KG1 (cell line): ENCODE results near the gene NOTCH1.

ENCODE experiments used
- DNase-seq: peaks from one replicate; lab custom pipeline; 2025; lab: John Stamatoyannopoulos, UW

NOTCH1 gene

DNA sequence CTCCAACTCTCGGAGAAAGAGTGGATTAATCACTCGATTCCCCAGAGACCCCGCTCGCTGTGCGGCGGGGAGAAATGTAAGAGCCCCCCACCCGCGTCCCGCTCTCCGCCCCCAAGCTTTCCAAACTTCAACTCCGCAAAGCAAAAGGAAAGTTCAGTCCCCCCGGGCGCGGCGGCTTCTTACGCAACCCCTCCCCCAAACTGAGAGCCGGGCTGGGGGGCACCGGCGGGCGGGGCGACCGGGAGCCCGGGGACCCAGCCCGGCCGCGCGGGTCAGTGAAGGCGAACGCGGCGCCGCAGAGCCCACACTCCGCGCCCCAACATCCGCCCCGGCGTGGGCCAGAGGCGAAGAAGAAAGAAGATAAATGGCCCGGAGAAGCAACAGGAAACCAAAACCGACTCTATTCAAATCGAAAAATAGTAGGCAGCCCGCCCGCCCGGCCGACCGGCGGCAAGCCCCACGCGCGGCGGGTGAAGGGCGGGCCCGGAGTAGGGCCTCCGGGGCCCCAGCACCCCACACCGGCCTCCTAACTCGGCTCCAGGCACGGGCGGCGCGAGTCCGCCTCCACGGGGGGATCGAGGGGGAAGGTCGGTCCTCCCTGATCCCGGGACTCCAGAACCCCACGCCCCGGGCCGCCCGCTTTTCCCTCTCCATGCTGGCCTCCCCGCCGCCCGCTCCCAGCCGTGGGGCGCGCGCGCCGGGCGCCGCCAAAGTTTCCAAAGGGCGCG, 720 bp downstream of the NOTCH1 start:
- DNase-seq: no peak

DNA sequence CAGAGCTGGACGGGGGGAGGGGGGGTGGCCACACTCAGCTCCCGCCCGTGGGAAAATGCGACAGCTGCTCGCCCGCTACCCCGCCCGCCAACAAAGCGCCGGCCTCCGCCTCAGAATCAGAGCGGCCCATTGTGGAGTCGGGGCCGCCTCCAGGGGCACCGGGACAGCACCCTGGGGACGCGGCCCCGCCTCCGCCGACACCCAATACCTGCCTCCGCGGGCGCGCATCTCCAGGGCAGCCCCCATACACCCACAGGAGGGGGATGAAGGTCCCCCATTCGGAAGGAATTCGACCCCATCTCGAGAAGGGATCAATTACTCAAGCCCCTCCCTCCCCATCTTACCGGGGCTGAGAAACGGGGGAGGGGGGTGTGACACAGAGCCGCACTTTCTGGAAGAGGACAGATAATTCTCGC, 1.3 kb downstream of the NOTCH1 start:
- DNase-seq: peak; percentile 13

DNA sequence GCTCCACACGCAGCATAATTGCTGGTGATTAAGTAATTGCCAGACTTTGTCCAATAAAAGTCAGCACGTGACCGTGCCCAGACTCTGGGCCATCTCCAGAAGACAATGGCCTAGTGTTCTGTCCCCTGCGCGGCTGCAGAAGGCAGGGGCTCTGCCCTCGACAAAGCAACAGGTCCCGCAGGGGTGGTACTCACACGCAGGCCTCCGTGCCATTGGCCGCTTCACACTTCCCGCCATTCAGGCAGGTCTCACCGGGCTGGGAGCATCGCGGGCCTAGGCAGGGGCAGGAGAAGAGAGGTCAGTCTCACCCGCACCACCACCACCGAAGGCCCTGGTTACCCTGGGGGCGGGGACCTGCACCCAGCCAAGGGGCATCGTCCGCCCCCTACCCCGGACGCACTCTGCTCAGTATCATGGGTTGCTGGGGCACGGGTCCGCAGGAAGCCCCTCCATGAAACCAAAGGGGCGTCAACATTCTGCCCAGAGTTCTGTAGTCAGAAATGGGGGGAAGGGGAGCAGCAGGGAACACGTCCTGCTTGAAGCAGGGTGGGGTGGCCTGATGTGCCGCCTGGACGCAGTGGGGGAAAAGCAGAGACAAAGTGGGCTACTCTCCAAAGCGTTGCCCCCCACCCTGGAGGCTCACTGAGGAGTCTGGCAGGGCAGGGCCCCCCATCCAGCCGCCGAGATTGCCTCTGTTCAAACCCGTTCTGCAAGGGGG, 1.9 kb downstream of the NOTCH1 start:
- no peak for DNase-seq

DNA sequence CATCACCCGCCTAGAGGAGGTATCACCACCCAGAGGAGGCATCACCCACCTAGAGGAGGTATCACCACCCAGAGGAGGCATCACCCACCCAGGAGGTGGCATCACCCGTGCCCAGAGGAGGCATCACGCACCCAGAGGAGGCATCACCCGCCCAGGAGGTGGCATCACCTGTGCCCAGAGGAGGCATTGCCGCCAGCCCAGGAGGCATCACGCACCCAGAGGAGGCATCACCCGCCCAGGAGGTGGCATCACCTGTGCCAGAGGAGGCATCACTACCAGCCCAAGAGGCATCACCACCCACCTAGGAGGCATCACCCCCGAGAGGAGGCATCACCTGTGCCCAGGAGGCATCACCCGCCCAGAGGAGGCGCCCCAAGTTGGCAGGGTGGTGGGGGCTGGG, 2.6 kb downstream of the NOTCH1 start:
- no peak for DNase-seq

DNA sequence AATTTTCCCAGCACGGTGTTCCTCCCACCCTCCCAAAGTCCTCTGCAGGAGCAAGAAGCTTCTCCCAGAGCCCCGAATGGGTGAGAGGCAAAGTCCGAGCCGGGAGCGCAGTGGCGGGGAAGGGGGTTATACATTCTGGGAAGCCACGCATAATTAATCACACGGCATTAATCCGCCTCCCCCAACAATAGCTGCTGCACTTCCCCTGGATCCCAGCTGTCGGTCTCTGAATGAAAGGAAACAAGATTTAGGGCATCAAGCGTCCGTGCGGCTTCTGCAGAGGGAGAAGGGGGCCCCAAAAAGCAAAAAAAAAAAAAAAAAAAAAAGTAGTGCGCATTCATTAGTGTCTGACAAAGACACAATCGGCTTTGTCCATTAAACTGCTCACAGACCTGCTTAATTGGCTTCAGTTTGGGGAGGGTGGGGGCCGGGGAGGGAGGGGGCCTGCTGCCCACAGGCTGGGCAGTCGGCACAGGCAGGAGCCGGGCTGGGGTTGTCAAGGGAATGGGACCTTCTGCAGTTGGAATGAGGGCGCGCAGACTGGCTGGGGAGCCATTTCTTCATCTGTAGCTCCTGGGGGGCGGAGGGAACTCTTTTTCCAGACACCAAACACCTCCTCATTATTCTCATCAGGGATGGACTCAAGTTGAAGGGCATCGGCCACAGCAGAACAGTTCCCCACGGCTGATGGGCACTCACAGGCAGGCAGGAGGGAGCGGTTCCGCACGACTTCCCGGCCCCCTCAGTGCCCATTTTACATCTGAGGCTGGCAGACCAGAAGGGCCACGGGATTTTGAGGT, 3.4 kb downstream of the NOTCH1 start:
- no peak for DNase-seq

DNA sequence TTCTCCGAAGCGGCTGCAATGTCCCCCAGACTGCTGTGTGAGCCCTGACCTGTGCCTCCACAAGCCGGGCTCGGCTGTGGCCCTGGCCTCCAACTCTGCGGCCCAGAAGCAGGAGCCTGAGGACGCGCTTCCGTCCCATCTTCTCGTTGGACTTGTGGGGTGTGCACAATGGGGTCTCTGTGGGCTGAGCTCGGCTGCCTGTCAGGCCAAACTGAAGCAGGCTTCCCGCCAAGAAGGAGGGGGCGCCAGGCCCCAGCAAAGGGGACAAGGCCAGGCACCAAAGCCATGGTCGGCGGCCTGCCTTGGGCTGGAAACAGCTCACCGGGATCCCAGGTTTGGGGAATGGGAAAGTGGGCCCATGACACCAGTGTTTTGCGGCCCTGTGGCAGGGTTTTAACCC, 4.1 kb downstream of the NOTCH1 start:
- no peak for DNase-seq

DNA sequence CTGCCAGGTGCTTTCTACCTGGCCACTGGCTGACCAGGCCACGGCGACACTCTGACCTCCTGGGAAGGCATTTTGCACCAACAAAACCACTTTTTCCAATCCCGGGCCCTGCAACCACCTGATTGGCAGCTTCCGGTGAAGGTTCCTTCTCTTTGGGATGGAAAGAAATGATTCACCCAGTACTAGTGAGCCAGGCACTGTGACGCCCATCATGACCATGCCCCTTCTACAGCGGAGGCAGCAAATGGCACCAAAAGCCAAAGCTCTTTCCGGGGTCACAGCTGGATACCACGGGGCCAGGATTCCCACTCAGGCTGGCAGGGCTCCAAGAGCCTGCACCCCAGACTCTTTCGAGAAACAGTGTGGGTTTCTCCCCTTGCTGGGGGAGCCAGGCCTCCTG, 4.7 kb downstream of the NOTCH1 start:
- DNase-seq: no peak

DNA sequence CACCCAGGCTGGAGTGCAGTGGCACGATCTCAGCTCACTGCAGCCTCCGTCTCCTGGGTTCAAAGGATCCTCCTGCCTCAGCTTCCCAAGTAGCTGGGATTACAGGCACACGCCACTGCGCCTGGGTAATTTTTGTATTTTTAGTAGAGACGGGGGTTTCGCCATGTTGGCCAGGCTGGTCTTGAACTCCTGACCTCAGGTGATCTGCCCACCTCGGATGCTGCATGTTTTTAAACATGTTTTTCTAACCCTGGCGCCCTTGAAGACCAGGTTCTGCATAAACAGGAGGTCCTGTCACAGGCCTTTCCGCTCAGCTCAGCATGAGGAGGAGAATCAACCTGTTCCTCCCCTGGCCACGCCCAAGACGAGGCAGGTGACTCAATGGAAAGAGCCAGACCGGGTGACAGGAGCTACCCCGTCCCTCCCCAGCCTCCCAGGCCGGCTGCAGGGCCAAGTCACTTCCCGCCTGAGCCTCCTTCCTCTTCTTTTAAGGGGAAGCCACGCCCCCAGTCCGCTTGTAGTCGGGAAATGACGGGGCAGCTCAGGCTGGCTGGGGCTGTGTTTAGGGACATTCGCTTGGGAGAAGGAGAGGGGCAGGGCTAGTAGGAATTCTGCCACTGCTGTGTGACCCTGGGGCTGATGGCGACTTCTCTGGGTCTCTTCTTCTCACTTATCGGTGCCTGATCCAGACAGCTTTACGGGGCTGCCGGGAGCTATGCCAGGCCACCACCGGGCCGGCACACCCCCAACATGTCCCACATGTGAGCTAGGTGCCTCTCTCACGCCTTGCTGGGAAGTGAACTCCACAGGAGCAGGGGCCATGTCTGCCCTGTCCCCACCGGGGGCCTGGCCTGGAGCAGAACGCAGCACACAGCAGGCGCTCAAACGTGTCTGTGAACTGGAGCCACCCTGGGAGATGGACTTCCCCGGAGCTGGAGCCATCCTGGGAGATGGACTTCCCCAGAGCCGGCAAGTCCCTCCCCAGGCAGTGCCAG, 6.1 kb downstream of the NOTCH1 start:
- peak; percentile 69 for DNase-seq

DNA sequence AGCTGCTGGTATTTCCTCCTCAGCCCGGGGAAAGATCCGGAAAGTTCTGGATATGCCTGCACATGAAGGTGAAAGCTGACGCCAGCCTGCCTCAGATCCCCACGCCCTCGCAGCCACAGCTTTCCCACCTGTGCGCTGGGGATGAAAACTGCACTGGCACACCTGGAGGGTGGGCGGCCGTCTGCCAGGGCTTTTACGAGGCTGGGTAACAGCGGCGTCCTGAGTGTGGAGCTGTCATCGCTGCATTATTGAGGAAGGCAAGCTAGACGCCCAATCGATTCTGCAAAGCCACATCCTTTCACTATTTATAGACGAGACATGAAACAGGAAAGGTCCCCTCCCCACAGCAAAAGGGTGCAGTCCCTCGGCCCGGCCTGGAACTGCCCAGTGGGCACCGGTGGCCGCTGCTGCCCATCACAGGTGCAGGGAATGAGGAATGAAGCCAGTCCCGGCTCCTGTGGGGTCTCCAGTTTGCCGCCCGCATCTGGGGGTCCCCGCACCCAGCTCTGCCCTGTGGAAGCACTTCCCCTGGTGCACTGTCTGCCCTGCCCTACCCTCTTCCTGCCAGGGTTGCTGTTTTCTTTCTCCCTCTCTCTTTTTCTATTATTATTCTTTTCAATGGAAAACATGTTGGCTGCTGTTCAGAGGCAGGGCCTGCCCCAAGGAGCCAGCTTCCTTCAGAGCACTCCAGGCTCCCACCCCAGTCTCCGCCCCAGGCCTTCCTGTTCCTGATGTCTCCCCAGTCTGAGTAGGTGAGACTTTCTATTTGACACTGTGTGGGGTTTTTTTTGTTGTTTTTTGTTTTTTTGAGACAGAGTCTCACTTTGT, 7.0 kb downstream of the NOTCH1 start:
- DNase-seq: peak; percentile 28

DNA sequence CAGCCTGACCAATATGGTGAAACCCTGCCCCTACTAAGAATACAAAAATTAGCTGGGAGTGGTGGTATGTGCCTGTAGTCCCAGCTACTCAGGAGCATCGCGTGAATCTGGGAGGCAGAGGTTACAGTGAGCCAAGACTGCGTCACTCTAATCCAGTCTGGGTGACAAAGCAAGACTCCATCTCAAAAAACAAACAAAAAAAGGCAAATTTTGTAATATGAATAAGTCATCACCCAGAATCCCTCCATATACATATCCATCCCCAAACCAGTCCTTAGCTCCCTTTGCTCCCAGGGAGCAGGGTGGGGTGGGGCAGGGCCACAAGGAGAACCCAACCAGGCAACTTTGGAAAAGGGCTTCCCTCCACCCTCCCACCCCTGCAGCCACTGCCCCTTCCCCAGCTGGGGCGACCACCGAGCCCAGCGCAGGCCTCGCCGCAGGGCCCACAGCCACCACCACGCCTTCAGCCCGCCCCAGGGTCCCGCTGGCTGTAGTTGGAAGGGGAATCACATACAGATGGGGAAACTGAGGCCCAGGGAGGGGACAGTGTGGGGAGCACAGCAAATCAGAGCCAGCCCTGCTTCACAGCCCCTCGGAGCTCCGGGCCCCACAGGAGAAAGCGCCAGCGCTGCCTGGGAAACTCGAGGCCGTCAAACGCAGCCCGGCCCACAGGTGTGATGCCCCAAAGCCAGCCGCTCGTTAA, 7.8 kb downstream of the NOTCH1 start:
- DNase-seq: no peak

DNA sequence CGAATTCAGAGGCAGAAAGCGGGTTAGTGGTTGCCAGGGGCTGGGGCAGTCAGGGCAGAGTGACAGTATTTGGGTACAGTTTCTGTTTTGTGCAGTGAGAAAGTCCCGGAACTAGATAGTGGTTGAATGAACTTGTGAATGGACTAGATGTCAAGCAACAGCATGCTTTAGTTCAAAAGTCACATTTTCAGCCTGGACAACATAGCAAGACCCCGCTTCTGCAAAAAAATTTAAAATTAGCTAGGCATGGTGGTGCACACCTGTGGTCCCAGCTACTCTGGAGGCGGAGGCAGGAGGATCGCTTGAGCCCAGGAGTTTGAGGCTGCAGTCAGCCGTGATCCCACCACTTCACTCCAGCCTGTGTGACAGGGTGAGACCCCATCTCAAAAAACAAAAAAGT, 8.4 kb downstream of the NOTCH1 start:
- DNase-seq: no peak

DNA sequence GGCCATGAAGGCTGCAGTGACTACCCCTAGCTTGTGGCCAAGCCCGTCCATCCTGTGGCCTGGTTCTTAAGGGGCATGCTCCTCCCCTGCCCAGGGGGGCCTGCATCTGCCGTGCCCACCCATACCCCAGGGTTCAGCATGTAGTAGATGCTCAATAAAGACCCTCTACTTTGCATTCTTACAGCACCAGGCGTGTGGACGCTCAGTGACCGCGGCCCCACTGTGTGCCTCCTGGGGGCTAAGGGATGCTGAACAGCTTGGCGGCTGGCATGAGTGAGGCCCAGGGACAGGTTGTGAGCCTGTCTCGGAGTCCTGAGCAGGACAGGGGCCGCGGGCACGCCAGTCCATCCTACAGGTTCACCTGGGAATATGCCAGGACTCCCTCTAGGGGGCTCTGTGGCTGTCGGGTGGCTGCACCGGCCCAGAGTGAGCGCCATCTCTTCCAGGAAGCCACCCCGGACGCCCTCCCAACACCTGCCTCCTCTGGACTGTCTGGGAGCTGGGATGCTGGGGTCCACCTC, 9.1 kb downstream of the NOTCH1 start:
- no peak for DNase-seq

DNA sequence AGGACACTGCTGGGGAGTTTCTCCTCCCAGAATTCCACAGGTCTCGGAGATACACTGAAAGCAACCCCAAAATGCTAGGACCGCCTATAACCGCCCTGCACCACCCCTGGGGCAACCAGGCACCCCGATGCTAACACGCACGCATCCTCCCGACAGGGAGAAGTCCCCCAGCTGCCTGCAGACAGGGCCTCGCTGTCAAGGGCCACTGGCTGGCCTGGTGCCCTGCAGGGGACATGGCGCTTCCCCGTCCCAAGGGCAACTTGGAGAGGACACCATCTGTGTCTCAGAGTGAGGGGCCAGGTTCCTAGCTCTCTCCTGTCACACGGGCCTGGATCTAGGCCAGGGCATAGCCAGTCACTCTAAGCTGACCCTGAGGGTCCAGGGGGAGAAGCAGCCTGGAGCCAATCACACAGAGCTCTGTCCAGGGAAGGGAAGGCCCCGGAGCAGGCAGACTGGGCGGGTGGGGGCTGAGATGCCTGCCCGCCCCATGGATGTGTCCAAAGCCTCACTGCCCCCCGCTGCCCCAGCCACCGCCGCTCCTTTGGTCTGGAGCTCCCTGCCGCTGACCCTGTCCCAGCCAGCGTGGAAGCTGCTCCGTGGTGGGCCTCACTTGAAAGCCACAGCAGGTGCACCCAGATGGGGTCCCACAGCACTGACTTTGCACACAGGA, 9.7 kb downstream of the NOTCH1 start:
- no peak for DNase-seq

DNA sequence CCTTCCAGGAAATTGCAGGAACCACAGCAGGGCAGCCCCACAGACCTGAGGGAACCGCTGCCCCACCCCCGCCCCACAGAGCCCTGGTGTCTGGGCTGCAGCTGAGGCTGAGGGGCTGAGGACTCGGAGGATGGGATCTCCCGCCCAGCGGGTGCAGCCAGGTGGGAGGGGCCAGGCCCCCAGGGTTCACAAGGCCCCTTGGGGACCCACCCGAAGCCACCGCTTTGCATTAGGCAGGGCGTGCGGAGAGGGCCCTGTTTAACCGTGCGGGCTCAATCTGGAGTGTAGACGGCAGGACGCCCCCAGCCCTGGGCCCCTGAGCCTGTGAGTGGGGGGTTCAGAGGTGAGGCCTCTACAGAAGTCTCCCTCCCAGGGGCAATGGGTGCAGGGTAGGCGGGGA, 10.8 kb downstream of the NOTCH1 start:
- no peak for DNase-seq

DNA sequence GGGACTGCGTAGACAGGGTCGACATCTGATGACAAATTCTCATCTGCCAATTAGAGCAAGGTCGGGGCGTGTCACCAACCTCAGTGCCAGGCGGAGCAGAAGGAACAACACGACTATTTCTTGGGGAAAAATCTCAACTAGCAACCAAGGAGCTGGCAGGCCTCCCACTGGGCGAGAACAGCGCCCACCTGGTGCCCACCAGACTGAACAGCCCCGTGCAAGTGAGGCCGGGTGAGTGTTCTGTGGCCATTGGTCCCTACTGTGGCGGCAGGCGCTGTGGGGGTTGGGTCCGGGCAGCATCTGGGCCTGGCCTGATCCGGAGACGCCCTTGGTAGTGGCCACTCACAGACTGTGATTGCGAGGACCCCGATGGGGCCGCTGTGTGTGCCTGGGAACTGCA, 11.5 kb downstream of the NOTCH1 start:
- no peak for DNase-seq

DNA sequence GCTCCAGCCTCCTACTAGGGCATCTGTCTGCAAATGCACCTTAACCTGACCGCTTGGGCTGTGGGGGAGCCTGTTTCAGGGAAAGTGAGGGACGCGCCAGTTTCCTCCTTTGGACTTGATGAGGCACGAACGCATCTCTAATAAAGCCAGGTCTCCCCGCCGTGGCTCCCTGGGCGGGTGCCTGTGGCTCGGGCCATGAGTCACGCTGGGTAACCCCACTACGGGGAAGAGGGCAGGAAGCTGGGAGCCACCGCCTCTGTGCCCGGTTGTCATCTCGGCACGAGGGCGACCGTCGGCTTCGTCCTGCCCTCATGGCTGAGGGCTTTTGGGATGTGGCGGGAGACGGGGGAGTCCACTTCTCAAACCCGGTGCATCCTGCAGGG, 12.1 kb downstream of the NOTCH1 start:
- peak; percentile 61 for DNase-seq

DNA sequence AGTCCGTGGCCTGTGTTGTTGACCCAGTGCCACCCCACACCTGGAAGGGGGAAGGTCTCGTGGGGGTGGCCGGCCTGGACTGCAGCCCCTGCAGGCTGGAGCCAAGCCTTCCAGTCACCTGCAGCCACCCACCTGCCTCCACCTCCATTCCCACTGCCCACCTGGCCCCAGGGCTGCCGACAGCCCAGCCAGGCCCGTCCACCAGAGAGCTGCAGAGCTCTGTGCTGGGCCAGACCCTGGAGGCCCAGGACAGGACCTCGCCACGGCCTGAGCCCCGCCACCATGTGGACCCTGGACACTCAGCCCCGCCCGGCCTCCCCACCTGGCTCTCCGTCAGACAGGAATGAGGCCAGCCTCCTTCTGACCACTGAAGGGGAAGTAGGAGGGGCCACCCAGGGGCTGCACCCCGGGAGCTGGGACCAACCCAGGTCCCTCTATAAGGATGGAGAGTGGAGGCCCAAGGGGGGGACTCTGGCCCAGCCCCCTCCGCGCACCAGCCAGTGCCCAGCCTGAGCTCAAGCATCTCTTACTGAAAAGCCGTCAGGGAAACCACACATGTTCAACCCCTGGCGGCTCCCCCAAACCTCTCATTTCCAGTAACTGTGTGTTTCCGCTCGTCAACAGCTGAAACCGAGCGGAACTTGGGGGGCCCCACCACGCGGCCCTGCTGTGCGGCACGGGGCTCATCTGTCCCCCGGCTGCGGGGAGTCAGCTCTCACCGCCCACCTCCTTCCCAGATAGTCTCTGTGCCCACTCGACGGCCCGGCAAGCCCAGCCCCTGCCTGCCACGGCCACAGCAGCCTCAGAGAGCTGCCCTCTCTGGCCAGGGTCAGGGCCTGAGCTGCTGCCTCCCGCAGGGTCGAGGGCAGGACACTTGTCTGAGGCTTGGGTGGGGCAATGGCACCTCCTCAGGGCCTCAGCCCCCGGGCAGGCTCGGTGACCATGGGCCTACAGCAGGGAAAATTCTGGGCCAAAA, 12.8 kb downstream of the NOTCH1 start:
- DNase-seq: peak; percentile 80
